Activated CD4-positive, alpha-beta T cell treated with anti-CD3 and anti-CD28 coated beads for 4 hours (primary cell): ENCODE results near the gene CDK19.

ENCODE experiments used
- DNase-seq, 2 donors: peaks; one replicate each; pipeline ENCODE4 v3.0.0-alpha.2; 2020

CDK19 gene

DNA sequence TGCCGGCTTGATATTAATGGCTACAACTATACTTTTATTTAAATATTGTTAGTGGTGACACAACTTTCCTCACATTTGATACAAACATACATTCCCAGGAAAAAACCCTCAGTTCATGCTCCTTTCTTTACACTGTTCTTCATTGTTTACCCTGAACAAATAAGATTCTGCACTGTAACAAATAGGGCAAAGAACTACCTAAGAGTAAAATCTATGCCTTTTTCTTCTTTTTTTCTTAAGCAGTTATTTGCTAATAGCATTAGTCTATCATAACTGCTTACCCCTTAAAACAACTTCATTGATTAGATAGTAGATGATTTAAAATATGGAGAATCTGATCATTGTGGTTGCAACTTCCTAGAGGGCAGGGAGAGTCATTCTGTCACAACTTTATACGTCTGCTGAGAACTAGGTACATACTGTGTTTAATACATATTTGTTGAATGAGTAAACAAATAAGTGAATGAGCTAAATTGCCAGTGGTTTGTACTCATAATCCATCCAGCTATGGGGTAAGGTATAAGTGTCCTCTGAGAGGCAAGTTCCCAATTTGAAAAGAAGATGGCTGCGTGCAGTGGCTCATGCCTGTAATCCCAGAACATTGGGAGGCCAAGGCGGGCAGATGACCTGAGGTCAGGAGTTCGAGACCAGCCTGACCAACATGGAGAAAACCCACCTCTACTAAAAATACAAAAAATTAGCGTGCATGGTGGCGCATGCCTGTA, 161.0 kb downstream of the CDK19 start:
- DNase-seq = no peak

- no peak for DNase-seq
Observed at GRCh38 chr6:110653381-110653780, 161.9 kb downstream of the CDK19 start.

GRCh38 chr6:110652520-110652919, 162.7 kb downstream of the CDK19 start:
- no peak for DNase-seq

GRCh38 chr6:110650755-110651154, 164.5 kb downstream of the CDK19 start:
- no peak for DNase-seq

DNA sequence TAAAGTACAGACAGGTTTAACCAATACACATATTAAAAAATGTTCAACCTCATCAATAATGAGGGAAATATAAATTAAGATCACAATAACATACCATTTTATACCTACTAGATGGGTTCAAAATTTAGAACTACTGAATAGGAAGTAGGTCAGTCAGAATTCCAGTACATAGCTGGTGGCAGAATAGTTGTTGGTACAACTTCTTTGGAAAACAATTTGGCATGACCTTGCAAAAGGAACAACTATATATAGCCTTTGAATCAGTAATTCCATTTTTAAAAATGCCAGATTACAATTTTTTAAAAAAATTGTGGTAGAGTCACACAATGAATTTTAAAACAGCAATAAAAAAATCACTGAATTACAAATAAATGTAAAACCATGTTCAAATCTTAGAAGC, 165.6 kb downstream of the CDK19 start:
- no peak for DNase-seq

DNA sequence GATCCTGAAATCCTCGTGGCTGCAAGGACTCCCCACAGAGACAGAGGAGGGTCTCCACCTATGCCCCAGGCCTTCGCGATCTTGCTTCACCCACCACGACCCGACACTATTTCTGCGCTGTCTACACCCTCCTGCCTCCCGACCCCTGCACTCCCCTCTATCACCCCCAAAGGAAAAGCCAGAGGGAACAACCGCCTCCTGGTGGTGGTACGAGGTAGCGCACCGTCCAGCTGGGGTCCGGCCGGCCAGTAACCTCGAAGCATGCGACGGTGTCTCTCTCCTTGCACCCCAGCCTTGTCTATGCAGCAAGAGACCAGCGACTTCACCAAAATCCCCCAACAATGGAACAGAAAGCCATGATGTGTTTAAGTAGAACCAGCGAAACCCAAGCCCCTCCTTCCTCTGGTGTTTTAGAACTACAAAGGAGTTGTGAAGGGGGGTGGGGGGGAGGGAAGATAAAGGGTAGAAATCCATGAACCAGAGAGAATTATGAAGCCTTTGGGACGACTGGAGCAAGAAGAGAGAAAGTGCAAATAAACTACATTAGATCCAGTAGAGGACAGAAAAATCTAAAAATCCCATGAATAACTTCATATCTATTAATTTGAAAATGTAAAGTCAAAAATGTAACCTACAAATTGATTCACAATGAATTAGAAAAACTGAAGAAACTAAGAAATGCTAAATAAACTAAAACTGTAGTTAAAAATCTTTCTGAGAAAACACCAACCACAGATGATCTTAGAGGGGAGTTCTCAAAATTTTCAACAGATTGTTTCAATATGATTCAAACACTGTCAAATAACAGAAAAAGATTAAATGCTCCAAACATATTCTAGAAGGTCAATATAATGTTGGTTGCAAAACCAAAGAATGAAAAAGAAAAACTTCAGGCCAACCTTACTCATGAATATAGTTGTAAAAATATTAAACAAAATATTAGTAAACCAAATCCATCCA, 168.0 kb downstream of the CDK19 start:
- no peak for DNase-seq

- DNase-seq = no peak
Observed at GRCh38 chr6:110646419-110646698, 168.9 kb downstream of the CDK19 start.

DNA sequence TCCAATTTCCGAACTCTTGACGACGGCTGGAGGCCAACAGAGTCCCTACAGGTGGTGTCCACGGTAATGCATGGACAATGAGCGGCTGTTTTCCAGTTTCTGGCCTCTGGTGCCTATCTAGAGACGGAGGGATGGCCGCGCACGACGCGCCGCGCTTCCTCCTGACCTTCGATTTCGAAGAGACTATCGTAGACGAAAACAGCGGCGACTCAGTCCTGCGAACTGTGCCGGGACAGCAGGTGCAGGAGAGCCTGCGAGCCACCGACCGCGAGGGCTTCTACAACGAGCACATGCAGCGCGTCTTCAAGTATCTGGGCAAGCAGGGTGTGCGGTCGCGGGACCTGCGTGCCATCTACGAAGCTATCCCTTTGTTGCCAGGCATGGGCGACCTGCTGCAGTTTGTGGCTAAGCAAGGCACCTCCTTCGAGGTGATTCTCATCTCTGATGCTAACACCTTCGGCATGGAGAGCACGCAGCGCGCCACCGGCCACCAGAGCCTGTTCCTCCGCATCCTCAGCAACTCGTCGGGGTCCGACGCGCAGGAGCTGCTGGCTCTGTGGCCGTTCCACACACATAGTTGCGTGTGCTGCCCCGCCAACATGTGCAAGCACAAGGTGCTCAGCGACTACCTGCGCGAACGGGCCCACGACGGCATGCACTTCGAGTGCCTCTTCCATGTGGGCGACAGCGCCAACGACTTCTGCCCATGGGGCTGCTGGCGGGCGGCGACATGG, 169.4 kb downstream of the CDK19 start:
- no peak for DNase-seq

- no peak for DNase-seq
Observed at GRCh38 chr6:110643175-110643574, 172.1 kb downstream of the CDK19 start.

DNA sequence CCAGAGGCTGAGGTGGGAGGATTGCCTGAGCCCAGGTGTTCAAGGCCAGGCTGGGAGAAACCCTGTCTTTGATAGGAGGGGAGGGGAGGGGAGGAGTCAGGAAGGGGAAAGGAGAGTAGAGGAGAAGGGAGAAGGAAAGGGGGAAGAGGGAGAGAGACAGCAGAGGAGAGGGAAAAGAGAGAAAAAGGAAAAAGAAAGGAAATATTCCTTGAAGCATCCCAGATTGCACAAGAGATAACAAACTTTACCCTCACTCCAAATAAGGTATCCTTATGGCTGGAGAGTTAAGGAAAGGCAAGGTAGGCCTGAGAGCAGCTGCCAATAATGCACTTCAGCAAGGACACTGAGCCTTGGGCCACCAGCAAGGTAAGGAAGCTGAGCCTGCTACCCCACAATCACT, 172.6 kb downstream of the CDK19 start:
- DNase-seq = no peak

DNA sequence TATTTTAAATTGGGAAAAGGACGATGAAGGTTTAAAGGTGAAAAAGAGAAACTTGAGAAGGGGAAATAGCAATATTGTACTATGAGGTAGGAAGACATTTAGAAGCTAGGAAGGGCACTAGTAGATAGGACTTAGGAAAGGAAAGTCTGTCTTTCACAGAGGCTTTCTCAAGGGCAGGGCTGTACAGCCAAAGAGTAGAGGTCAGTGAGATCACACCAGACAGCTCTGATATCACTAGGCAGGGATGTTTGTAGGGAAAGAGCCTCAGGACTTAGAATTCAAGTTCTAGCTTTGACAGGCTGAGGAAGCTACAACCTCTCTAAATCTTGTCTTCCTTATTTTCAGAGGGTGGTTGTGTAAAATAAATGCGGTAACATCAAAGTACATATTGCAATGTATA, 178.5 kb downstream of the CDK19 start:
- no peak for DNase-seq

GRCh38 chr6:110635096-110635495, 180.2 kb downstream of the CDK19 start:
- DNase-seq = no peak

DNA sequence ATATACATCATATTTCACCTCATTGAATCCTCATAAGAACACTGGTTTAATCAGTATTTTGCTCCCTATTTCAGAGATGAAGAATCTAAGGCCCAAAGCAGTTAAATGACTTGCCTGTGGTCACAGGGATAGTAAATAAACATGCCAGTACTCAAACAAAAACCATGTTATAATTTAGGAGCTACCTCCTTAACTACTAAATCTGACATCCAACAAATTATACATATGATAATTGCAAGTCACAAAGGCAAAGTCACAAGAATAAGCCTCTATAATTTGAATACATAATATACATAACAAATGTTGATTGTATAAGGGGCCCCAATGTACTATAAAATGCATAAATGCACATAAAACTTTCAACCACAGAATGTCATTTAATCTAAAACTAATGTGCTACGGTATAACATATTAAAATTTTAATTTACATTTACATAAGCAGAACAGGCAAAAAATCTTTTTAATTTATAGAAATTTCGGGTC, 181.5 kb downstream of the CDK19 start:
- no peak for DNase-seq

- no peak for DNase-seq
Observed at GRCh38 chr6:110629153-110629552, 186.1 kb downstream of the CDK19 start.

DNA sequence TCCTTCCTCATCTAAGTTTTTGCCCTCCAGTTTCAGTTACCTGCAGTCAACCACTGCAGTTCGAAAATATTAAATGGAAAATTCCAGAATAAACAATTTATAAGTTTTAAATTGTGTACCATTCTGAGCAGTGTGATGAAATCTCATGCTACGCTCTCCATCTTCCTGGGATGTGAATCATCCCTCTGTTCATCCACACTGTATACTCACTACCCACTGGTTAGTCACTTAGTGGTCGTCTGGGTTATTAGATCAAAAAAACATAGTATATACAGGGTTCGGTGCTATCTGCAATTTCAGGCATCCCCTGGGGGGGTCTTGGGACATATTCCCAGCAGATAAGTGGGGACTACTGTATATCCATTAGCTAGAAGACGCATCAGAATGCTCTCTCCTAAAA, 186.9 kb downstream of the CDK19 start:
- DNase-seq = no peak

- DNase-seq = no peak
Observed at GRCh38 chr6:110626442-110626841, 188.8 kb downstream of the CDK19 start.

DNA sequence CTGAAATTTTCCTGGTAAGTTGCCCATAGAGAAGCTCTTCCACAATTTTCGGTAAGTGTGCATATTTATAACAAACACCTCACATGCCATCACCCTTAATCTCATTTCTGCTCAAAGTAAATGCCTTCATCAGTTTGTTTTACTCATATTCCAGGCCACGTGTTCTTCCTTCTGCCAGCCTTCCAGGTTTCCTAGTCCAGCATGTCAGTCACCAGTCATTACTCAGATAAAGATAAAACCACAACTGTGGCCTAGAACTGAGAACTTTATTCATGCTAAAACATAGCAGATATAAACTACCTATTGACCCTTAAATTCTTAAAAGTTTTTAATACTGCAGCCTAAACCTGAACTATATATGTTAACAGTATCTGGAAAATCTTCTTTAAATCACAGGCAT, 189.4 kb downstream of the CDK19 start:
- no peak for DNase-seq

GRCh38 chr6:110622912-110623578, 192.2 kb downstream of the CDK19 start:
- DNase-seq = no peak

GRCh38 chr6:110621061-110621460, 194.2 kb downstream of the CDK19 start:
- no peak for DNase-seq

DNA sequence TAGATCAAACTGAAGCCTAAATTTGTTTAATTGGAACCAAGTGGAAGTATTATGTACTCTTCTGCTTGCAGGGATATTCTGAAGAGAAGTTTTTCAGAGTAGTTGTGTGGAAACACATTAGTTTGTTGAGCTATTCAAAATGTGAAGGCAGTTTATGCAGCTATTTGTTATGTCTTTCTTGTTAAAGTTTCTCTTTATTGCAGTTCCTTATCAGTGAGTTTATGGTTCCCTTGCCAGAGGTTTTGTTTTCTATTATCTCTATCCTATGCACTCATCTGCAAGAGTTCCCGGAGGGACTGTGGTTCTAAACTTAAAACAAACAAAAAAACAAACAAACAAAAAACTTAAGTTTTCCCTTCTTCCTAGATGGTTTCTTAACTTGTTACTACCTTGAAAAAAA, 195.2 kb downstream of the CDK19 start:
- DNase-seq = no peak

GRCh38 chr6:110619275-110619908, 195.9 kb downstream of the CDK19 start:
- no peak for DNase-seq

- no peak for DNase-seq
Observed at GRCh38 chr6:110618591-110619267, 196.5 kb downstream of the CDK19 start.
